ENCODE measurements around the gene UTP3. TPM values are rescaled to one million over a fixed set of nuclear protein-coding genes. Genes with fewer than 3 reads are reported as not detected.

Gene UTP3
- total and polyA plus RNA-seq, 12 donors = 14.9 to 51.1 (median 32.3) TPM

DNA sequence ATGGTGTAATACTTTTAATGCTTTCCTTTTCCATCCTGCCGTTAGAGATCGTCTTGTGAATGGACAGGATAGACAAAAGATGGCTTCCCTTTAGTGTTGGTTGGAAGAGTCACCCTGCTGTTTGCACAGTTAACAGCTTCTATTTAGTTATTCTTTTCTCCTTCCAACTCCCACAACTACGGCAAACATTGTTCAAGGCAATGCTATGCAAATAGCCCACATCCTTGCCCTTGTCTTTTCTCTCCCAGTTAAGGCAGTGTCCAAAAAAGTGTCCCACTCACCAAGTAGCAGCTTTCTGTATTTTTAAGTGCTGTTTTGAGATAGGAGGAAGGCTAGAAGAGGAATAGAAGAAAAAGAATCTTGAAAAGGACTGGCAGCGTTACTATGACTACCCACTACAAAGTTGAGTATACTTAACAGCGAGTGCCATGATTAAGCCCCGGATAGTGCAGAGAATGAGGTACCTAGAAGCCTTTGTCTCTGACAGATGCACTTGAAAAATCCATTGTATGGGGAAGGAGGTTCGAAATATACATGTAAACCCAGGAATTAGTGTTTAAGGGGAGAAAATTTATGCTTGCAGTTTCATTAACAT, 21.4 kb downstream of the UTP3 start:
- Histone ChIP-seq H3K9me3 (replicated peaks in 1 of 3) (no peaks in the 10 kb centered on the region), H3K4me3 (no peak overlapping the region), H3K36me3 (replicated peaks in 1 of 2) (no peaks in the 10 kb centered on the region), H3K27me3 (no peaks in the 10 kb centered on the region), H3K4me1 (replicated peaks in 1 of 2) (peaks cover 38 to 63% of the 10 kb centered on the region in 2 donors), H3K27ac (no peak overlapping the region)
- no peak for TF ChIP-seq POLR2A (IDR thresholded peaks at IDR 0.05)
- TF ChIP-seq, protein P1, sequence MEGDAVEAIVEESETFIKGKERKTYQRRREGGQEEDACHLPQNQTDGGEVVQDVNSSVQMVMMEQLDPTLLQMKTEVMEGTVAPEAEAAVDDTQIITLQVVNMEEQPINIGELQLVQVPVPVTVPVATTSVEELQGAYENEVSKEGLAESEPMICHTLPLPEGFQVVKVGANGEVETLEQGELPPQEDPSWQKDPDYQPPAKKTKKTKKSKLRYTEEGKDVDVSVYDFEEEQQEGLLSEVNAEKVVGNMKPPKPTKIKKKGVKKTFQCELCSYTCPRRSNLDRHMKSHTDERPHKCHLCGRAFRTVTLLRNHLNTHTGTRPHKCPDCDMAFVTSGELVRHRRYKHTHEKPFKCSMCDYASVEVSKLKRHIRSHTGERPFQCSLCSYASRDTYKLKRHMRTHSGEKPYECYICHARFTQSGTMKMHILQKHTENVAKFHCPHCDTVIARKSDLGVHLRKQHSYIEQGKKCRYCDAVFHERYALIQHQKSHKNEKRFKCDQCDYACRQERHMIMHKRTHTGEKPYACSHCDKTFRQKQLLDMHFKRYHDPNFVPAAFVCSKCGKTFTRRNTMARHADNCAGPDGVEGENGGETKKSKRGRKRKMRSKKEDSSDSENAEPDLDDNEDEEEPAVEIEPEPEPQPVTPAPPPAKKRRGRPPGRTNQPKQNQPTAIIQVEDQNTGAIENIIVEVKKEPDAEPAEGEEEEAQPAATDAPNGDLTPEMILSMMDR (IDR thresholded peaks at IDR 0.05) = no peak
- no peak for DNase-seq
- intact Hi-C loops (cut with DNase I) = loop anchor here (10.0 kb wide), 2 partner anchors 55 to 115 kb away; no protein-coding TSS in a partner anchor
- 57 to 63% (median 61%) methylated on average over 7 of the region's 7 CpGs for WGBS, 4 donors

DNA sequence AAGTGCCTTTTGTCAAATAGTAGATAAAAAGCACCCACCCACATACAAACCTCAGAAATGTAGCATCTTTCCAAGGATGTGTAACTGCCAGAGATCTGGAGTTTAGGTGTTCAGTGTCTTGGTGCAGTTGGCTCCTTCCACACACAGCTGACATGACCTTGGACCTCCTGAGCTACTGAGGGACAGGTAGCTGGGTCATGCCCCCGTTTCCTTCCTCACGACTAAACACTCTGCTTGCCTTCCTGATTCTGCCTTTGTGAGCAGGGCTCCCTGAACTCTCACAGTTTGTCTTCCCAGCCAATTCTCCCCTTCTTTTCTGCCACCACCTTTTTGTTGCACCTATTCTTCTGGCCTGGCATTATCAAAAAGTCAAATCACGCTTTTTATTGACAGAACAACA, 23.3 kb downstream of the UTP3 start:
- Histone ChIP-seq H3K27ac (peak overlapping the region in 4 of 5 donors; percentile 30 to 75 (median 36)), H3K4me3 (no peak overlapping the region), H3K27me3 (no peaks in the 10 kb centered on the region), H3K36me3 (replicated peaks in 1 of 2) (no peaks in the 10 kb centered on the region), H3K4me1 (replicated peaks in 1 of 2) (peaks cover 35 to 58% of the 10 kb centered on the region in 2 donors), H3K9me3 (replicated peaks in 1 of 3) (no peaks in the 10 kb centered on the region)
- TF ChIP-seq, protein P1 (IDR thresholded peaks at IDR 0.05) = no peak
- 31 to 40% (median 34%) methylated on average over 3 of the region's 3 CpGs for WGBS, 4 donors
- intact Hi-C loops (cut with DNase I) = loop anchor here in 1 of 2 donors (10.0 kb wide), 1 partner anchor 53 kb away; no protein-coding TSS in a partner anchor
- DNase-seq = no peak

DNA sequence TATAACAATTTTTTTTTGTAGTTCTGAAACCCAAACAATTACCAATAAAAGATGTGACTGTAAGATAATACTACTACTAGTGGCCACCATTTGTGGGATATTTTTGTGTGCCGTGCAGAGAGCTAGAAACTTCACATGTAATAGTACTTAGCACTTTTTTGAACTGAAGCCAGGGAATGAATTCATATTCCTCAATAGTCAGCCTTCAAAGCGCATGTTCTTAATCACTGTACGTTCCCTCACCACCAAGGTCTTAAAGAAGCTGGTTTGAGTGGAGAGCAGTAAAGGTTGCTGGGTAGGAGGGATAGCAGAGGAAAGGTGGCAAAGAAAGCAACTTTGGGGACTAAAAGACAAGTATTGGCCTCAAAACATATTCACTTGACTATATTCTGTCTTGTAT, 23.8 kb downstream of the UTP3 start:
- intact Hi-C loops (cut with DNase I) = loop anchor here in 1 of 2 donors (10.0 kb wide), 1 partner anchor 53 kb away; no protein-coding TSS in a partner anchor
- Histone ChIP-seq H3K27me3 (no peaks in the 10 kb centered on the region), H3K36me3 (replicated peaks in 1 of 2) (no peaks in the 10 kb centered on the region), H3K9me3 (replicated peaks in 1 of 3) (no peaks in the 10 kb centered on the region), H3K4me3 (no peak overlapping the region), H3K27ac (peak overlapping the region in 1 of 5 donors; percentile 35), H3K4me1 (replicated peaks in 1 of 2) (peaks cover 29 to 52% of the 10 kb centered on the region in 2 donors)
- no peak for DNase-seq
- TF ChIP-seq POLR2A (IDR thresholded peaks at IDR 0.05) = no peak
- TF ChIP-seq, protein P1 (IDR thresholded peaks at IDR 0.05) = no peak
- 26 to 38% (median 30%) methylated on average over 3 of the region's 3 CpGs for WGBS, 4 donors

DNA sequence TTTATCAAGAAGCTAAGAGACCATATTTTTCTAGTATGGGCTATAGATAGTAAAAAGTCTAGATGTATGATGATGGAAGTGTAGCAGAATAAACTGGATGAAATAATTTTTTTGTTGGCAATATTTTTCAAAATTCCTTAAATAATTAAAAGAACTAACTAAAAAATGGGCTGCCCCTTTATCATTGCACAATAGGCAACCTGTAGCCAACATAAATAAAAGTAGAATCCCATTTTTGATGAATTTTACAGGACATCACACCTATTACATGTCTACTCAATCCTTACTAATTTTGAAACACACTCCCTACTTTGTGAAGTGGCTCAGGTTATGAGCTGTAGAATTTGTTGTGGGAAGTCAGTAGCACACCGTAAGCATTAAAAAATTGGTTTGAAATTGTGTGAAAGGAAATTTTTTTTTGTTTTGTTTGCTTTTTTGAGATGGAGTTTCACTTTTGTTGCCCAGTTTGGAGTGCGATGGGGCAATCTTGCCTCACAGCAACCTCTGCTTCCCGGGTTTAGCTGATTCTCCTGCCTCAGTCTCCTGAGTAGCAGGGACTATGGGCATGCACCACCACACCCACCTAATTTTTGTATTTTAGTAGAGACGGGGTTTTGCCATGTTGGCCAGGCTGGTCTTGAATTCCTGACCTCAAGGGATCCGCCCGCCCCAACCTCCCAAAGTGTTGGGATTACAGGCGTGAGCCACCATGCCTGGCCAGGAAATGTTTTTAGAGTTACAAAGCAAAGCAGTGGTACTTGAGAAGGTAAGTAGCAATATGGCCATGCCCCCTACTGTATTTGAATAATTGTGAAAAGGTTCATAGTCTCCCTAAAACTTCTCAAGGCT, 24.5 kb downstream of the UTP3 start:
- no peaks in the 10 kb centered on the region for H3K27me3 ChIP-seq
- DNase-seq = no peak
- no peak overlapping the region for H3K4me3 ChIP-seq
- WGBS, 4 donors = 84 to 92% (median 89%) methylated on average over 7 of the region's 7 CpGs
- intact Hi-C loops (cut with DNase I) = loop anchor here in 1 of 2 donors (10.0 kb wide), 1 partner anchor 52 kb away; no protein-coding TSS in a partner anchor
- H3K27ac ChIP-seq = peak overlapping the region in 3 of 5 donors; percentile 13 to 45 (median 35)
- TF ChIP-seq POLR2A (IDR thresholded peaks at IDR 0.05) = no peak
- TF ChIP-seq, protein P1 (IDR thresholded peaks at IDR 0.05) = no peak
- H3K36me3 ChIP-seq (replicated peaks in 1 of 2) = no peaks in the 10 kb centered on the region
- H3K4me1 ChIP-seq (replicated peaks in 1 of 2) = peaks cover 27 to 49% of the 10 kb centered on the region in 2 donors
- H3K9me3 ChIP-seq (replicated peaks in 1 of 3) = no peaks in the 10 kb centered on the region

Data from adrenal gland (tissue), 12 donors.